Keratinocyte (primary cell): ENCODE results near the gene PLCL2.

ENCODE experiments used
- EZH2 ChIP-seq: IDR thresholded peaks from one replicate; pipeline ENCODE4 v1.6.1; 2012; ENCODE audit warnings: inconsistent platforms, mild to moderate bottlenecking, low read length, moderate library complexity
- TF ChIP-seq, protein P1 (sequence below), 3 experiments: IDR thresholded peaks in 1 of 3; conservative IDR thresholded peaks in 1 of 3; optimal IDR thresholded peaks in 1 of 3; 2 replicates in 2 of 3; 3 replicates in 1 of 3; pipeline versions ENCODE3 to v1.5.1; 2011; ENCODE audit warnings: low read length in 3 of 3, mild to moderate bottlenecking in 3 of 3, moderate library complexity in 2 of 3, control low read depth in 1 of 3, inconsistent platforms in 1 of 3; ENCODE audit not compliant: insufficient read depth in 2 of 3; ENCODE audit errors: extremely low read depth in 1 of 3

DNA sequence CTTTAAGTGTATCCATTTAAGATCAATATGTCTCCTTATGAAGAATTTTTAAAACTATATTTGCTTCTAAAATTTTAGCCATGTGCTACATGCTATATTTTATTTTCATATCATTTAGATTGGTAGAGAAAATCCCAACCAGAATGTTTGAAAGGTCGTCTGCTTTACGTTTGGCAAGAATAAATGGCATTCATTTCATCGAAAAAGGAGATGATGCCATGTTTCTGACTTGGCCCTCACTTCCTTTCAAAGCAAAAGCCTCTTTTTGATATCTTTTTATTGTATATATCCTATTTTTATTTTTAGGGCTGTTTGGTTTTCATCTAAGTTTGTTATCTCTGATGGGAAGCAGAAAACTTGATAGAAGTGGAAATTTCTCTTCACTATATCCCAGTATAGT lies 176.2 kb downstream of the PLCL2 start:
- TF ChIP-seq, protein P1, sequence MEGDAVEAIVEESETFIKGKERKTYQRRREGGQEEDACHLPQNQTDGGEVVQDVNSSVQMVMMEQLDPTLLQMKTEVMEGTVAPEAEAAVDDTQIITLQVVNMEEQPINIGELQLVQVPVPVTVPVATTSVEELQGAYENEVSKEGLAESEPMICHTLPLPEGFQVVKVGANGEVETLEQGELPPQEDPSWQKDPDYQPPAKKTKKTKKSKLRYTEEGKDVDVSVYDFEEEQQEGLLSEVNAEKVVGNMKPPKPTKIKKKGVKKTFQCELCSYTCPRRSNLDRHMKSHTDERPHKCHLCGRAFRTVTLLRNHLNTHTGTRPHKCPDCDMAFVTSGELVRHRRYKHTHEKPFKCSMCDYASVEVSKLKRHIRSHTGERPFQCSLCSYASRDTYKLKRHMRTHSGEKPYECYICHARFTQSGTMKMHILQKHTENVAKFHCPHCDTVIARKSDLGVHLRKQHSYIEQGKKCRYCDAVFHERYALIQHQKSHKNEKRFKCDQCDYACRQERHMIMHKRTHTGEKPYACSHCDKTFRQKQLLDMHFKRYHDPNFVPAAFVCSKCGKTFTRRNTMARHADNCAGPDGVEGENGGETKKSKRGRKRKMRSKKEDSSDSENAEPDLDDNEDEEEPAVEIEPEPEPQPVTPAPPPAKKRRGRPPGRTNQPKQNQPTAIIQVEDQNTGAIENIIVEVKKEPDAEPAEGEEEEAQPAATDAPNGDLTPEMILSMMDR (optimal IDR thresholded peaks at IDR 0.05 in 1 of 3, IDR thresholded peaks at IDR 0.05 in 1 of 3, conservative IDR thresholded peaks at IDR 0.05 in 1 of 3; ENCODE audit: extremely low read depth in 1 of 3, insufficient read depth in 2 of 3, low read length in 3 of 3) = no peak
- no peak for TF ChIP-seq EZH2
